Activated CD4-positive, alpha-beta T cell treated with anti-CD3 and anti-CD28 coated beads, Interleukin-10, Interleukin-2, amounts not matched to agents 100 ng/mL and 50 ng/mL, durations not matched to agents 16 hours and 8 hours (primary cell): ENCODE results near the gene ZFR.
"Not testable (repeated sequence)": the region's sequence is repeated elsewhere in the genome, so short reads cannot be mapped to it uniquely, and the experiment has no call there.

Experiments
- DNase-seq: peaks from one replicate; pipeline ENCODE4 v3.0.0-alpha.2; 2020

The ZFR gene

DNA sequence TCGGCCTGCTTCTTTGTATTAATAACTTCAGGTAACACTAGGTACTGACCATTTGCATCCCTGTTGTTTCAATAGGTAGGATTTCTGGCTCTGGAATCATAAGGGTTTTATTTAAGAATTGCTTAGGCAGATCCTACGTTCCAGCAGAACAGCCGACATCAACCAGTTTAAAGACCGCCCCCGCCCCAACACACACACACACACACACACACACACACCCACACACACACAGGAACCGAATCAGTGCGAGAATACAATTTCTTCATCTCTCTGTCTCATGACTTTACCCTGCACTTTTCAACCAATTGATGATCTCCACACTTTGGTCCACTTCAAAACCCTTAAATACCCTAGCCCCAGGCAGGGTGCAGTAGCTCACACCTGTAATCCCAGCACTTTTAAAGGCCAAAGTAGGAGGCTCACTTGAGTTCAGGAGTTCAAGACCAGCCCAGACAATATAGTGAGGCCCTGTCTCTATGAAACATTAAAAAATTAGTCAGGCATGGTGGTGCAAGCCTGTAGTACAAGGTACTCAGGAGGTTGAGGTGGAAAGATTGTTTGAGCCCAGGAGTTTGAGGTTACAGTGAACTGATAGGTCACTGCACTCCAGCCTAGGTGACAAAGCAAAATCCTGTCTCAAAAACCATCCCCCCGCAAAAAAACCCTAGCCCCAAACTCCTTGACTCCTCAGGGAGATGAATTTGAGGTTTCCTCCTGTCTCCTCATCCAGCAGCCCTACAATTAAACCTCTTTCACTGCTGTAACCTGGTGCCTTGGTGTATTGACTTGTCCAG is 129.1 kb downstream of the ZFR start:
- DNase-seq, result no peak

DNA sequence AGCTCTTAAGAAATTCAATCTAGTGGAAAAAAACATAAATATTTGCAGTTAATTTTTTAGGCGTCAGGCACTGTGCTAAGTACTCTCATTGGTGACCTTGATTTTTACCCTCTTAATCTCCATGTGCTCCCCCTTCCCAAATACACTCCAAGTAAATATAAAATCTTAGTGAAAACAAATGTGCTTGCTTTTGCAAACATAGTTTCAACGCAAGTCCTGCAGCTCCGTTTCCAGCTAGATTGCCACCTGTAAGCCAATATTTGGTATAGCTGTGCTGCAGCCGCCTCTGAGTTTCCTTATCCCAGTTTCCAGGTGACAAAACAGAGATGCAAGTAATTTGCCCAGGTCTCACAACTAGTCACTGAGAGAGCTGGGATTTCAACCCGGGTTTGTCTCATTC is 129.9 kb downstream of the ZFR start:
- DNase-seq, result no peak

- not testable (repeated sequence) for DNase-seq
These were observed 130.4 kb downstream of the ZFR start for GRCh38 chr5:32314152-32314488.

DNA sequence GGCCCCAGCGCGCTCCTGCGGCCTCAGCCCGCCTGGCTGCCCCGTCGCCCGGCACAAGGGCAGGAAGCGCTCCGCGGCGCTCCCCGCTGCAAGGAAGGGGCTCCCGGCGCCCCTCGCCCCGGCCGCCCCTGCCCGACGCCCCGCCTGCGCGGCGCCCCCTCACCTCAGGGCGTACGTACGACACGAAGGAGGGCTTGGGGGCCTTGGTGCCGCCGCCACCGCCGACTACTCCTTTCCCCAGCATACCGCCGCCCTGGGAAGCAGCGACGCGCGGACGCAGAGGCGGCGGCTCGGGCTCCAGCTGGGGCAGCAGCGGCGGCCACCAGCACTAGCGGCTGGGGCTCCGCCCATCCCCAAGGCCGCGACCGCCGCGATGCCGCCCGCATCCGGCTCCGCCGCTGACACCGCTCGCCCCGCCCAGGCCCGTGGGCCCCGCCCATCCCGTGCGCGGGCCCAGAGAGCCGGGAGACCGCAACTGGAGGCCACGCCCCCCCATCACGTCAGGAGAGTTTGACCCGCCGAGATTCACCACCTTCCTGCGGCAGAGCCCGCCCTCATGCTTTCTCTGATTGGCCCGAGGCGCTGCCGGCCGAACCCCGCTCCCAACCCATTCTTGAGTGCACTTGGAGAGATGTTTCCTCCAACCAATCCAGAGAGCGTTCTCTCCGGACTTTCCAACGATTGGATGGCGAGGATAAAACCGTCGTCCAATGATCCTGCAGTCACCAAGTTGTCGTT is 131.8 kb downstream of the ZFR start, which contains the start of gene MTMR12:
Gene MTMR12, minus strand, starts transcription at position 345 of the 738 bp plus-strand sequence. Its CDS starts 101 bp downstream, at position 244.
- DNase-seq, result peak; percentile 100

DNA sequence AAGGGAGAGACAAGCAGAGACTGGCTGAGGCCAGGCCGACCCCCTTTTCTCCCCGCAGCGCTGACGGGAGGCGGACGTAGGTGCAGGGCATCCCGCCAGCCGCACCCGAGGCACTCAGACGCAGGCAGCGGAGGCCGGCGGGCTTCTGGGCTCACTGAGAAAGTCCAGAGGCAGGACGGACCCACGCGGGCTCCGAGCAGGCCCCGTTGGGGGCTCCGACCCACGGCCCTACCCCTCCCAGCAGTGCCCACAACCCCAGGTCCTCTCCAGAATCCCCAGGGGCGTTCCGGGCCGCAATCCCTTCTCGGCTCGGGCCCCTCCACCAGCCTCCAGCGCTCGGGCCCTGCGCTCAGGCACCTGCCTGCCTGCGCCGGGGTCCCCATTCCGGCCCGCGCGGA is 132.3 kb downstream of the ZFR start:
- DNase-seq, result peak; percentile 63

DNA sequence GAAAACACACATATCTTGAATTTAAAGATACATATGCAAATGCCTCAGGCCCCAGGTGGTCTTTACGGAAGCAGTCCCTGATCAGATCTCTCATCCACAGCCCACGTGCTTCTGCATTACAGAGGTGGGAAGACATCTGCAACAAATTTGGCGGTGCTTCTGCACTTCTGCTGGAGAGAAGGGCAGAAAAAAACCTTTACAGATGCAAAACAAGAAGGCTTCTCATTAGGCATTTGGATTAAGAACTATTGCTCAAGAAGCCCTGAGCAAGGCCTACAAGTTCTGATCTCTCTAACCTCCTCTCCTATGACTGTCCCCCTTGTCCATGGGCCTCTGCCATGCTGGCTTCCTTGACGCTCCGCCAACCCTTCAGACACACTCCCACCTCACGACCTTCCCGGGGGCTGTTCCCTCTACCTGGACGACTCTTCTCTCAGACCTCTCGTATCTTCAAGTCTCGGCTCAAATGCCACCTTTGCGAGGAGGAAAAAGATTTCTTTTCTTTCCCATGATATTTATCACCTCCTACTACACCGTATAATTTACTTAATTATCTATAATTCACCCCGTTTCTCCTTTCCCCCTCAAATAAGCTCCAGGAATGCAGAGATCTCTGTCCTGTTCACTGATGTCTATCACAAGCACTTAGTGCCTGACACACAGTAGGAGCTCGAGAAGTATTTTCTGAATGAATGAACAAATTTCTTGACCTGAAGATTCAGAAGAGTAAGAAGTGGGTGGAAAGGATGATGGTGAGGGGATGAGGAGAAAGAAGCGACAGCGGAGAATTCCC is 132.9 kb downstream of the ZFR start:
- no peak for DNase-seq

DNA sequence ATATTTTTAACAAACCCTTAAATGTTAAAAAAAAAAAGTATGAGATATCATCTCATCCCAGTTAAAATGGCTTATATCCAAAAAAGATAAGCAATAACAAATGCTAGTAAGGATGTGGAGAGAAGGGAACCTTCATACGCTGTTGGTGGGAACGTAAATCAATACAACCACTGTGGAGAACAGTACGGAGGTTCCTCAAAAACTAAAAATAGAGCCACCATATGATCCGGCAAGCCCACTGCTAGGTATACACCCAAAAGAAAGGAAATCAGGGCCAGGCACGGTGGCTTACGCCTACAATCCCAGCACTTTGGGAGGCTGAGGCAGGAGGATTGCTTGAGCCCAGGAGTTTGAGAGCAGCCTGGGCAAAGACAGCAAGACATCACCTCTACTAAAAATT is 134.8 kb downstream of the ZFR start:
- DNase-seq, result no peak

- DNase-seq, result no peak
These were observed 135.6 kb downstream of the ZFR start for GRCh38 chr5:32308946-32309345.

GRCh38 chr5:32307769-32308194 is 136.8 kb downstream of the ZFR start:
- no peak for DNase-seq

DNA sequence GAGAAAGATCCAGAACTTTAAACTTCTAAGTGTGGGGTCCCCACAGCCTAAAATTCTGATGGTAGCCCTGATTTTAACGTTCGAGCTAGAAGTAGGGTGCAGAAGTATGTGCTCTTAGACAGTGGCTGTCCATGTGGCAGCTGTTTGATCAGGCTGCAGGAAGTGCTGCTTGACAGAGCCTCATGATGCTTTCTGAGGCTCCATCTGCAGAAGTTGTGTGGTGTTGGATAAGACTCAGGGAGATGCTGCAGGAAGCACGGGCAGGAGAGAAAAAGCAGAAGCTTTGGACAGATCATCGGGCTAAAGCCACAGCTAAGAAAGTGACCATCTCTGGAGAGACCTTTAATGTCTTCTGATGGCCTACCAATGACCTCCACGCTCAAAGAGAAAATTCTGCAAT is 139.9 kb downstream of the ZFR start:
- DNase-seq, result no peak
